ENCODE data around the gene TTC28.

TTC28 gene

DNA sequence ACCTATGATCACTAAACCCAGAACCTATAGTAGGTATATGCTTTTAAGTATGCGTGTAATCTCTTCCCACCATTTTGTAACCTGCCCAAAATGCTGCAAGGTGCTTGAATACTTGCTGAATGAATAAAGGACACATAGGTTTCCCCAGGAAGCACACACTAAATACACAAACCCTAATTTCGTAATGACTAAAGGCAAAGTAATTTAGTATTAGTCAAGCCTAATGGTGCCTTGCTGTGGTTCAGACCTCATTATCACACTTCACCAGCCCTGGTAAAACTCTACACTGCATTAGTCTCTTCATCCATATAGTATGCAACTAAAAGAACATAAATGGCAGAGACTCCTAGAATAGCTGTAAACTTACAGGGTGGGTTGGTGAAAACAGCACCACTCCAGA lies 471.6 kb downstream of the TTC28 start:
- H3K4me2 ChIP-seq (ENCODE audit: low read depth, low read length, poor library complexity, severe bottlenecking), result no peak overlapping the region
- H3F3A ChIP-seq (ENCODE audit: insufficient read depth), result no peaks in the 10 kb centered on the region
- H3K9me3 ChIP-seq (ENCODE audit: insufficient read depth, low read length), result no peaks in the 10 kb centered on the region
- no peak overlapping the region for H3K9ac ChIP-seq (ENCODE audit: low read length)
- TF ChIP-seq, protein P1, sequence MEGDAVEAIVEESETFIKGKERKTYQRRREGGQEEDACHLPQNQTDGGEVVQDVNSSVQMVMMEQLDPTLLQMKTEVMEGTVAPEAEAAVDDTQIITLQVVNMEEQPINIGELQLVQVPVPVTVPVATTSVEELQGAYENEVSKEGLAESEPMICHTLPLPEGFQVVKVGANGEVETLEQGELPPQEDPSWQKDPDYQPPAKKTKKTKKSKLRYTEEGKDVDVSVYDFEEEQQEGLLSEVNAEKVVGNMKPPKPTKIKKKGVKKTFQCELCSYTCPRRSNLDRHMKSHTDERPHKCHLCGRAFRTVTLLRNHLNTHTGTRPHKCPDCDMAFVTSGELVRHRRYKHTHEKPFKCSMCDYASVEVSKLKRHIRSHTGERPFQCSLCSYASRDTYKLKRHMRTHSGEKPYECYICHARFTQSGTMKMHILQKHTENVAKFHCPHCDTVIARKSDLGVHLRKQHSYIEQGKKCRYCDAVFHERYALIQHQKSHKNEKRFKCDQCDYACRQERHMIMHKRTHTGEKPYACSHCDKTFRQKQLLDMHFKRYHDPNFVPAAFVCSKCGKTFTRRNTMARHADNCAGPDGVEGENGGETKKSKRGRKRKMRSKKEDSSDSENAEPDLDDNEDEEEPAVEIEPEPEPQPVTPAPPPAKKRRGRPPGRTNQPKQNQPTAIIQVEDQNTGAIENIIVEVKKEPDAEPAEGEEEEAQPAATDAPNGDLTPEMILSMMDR (IDR thresholded peaks at IDR 0.05; ENCODE audit: insufficient read depth, low read length, poor library complexity, severe bottlenecking), result no peak
- TF ChIP-seq EZH2phosphoT487 (conservative IDR thresholded peaks at IDR 0.05; ENCODE audit: low read length), result no peak
- no peaks in the 10 kb centered on the region for H3K36me3 ChIP-seq (ENCODE audit: low read length)
- H3K27me3 ChIP-seq (ENCODE audit: low read length), result no peaks in the 10 kb centered on the region
- H3K4me3 ChIP-seq (ENCODE audit: insufficient read depth, low read length, poor library complexity, severe bottlenecking), result no peak overlapping the region
- H3K79me2 ChIP-seq (ENCODE audit: insufficient read depth, low read length), result no peaks in the 10 kb centered on the region
- no peaks in the 10 kb centered on the region for H4K20me1 ChIP-seq (ENCODE audit: low read depth, low read length)
- H3K9me2 ChIP-seq (replicated peaks; ENCODE audit: insufficient read depth, low read length), result no peaks in the 10 kb centered on the region; the same call in 1 of the 2 replicates
- no peak overlapping the region for H3K27ac ChIP-seq (ENCODE audit: low read depth, low read length)
- H2AFZ ChIP-seq (ENCODE audit: low read depth, low read length, severe bottlenecking), result no peak overlapping the region

DNA sequence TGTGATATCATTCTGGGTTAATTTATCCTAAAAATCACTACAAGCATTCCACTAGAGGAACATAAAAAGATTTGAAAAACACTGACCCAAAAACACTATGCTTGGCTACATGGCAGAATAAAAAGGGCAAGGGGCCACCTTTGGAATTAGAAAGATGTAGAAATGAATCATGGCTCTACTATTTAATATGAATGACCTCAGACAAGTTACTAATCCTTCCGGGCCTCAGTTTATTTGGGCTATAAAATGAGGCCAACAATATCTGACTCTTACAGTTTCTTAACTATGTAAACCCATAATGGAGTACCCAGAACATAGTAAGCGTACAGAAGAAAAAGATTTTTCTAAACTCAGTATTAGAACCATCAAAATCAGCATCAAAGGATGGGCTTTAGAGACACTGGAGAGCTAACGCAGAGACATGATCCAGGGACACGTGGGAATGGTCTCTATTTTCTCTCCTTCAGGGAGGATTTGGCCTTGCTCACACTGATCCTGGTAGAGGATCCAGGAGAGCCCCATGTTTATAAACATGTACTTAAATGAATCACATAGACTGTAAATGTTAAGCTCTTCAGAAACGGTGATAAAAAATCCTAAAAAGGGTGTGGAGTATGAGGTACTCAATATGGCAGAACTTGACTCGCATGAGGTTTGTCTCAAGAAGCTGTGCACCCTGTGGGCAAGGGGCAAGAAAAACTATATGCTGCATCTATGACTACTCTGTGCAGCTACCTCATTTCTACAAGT lies 472.2 kb downstream of the TTC28 start:
- Histone ChIP-seq H3K4me3 (ENCODE audit: insufficient read depth, low read length, poor library complexity, severe bottlenecking) (no peak overlapping the region), H3K4me2 (ENCODE audit: low read depth, low read length, poor library complexity, severe bottlenecking) (no peak overlapping the region), H2AFZ (ENCODE audit: low read depth, low read length, severe bottlenecking) (no peak overlapping the region), H3K9ac (ENCODE audit: low read length) (no peak overlapping the region), H3K27me3 (ENCODE audit: low read length) (no peaks in the 10 kb centered on the region), H3K27ac (ENCODE audit: low read depth, low read length) (no peak overlapping the region), H3K9me3 (ENCODE audit: insufficient read depth, low read length) (no peaks in the 10 kb centered on the region), H3K36me3 (ENCODE audit: low read length) (no peaks in the 10 kb centered on the region), H3K9me2 (replicated peaks; ENCODE audit: insufficient read depth, low read length) (no peaks in the 10 kb centered on the region; the same call in 1 of the 2 replicates), H4K20me1 (ENCODE audit: low read depth, low read length) (no peaks in the 10 kb centered on the region), H3F3A (ENCODE audit: insufficient read depth) (no peaks in the 10 kb centered on the region), H3K79me2 (ENCODE audit: insufficient read depth, low read length) (no peaks in the 10 kb centered on the region)
- TF ChIP-seq, protein P1 (IDR thresholded peaks at IDR 0.05; ENCODE audit: insufficient read depth, low read length, poor library complexity, severe bottlenecking), result no peak
- TF ChIP-seq EZH2phosphoT487 (conservative IDR thresholded peaks at IDR 0.05; ENCODE audit: low read length), result no peak

DNA sequence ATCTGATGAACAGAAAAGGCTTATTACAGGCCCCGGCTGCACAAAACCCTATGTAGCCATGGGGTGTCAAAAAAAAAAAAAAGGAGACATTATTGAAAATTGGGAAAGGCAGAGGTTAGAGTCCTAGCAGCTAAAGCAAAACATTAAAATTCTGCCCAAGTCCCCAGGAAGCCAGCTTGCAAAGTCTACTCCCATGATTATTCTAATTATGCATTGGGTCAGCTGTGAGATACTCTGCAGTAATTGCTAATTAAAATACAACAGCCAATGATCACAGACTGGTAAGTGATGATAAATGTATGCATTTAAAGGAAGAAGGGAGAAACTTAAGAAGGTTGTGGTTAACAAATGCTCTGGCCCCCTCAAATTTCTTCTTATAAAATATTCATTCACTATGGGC lies 473.7 kb downstream of the TTC28 start:
- Histone ChIP-seq H3K27me3 (ENCODE audit: low read length) (no peaks in the 10 kb centered on the region), H3K79me2 (ENCODE audit: insufficient read depth, low read length) (no peaks in the 10 kb centered on the region), H3K9ac (ENCODE audit: low read length) (no peak overlapping the region)

More for the DNA sequence above, 473.7 kb downstream of the TTC28 start:
- no peaks in the 10 kb centered on the region for H3F3A ChIP-seq (ENCODE audit: insufficient read depth)
- H3K9me2 ChIP-seq (replicated peaks; ENCODE audit: insufficient read depth, low read length), result no peaks in the 10 kb centered on the region; the same call in 1 of the 2 replicates
- H3K9me3 ChIP-seq (ENCODE audit: insufficient read depth, low read length), result no peaks in the 10 kb centered on the region
- H2AFZ ChIP-seq (ENCODE audit: low read depth, low read length, severe bottlenecking), result no peak overlapping the region
- no peak overlapping the region for H3K27ac ChIP-seq (ENCODE audit: low read depth, low read length)
- no peaks in the 10 kb centered on the region for H4K20me1 ChIP-seq (ENCODE audit: low read depth, low read length)
- no peak overlapping the region for H3K4me3 ChIP-seq (ENCODE audit: insufficient read depth, low read length, poor library complexity, severe bottlenecking)
- TF ChIP-seq EZH2phosphoT487 (conservative IDR thresholded peaks at IDR 0.05; ENCODE audit: low read length), result no peak
- TF ChIP-seq, protein P1 (IDR thresholded peaks at IDR 0.05; ENCODE audit: insufficient read depth, low read length, poor library complexity, severe bottlenecking), result no peak
- no peaks in the 10 kb centered on the region for H3K36me3 ChIP-seq (ENCODE audit: low read length)
- no peak overlapping the region for H3K4me2 ChIP-seq (ENCODE audit: low read depth, low read length, poor library complexity, severe bottlenecking)

Data from SU-DHL-6 (cell line).